Measurements from ENCODE around the gene ITIH2.
A peak's percentile ranks its signal among the peaks of the same experiment; 100 is the strongest.

The ITIH2 gene

GRCh38 chr10:7788639-7789286 is 85.6 kb downstream of the ITIH2 start:
- H3K4me3 ChIP-seq (ENCODE audit: low read depth, low read length), result peak overlapping the region; percentile 99
- TF ChIP-seq CTCF (IDR thresholded peaks at IDR 0.05; ENCODE audit: insufficient read depth, low read depth, low read length, missing control alignments), result no peak
- DNase-seq (ENCODE audit: low read depth), result no peak

- peak overlapping the region; percentile 99 for H3K4me3 ChIP-seq (ENCODE audit: low read depth, low read length)
- no peak for TF ChIP-seq CTCF (IDR thresholded peaks at IDR 0.05; ENCODE audit: insufficient read depth, low read depth, low read length, missing control alignments)
- no peak for DNase-seq (ENCODE audit: low read depth)
Measured at GRCh38 chr10:7789390-7789789, 86.3 kb downstream of the ITIH2 start.

GRCh38 chr10:7792541-7792940 is 89.4 kb downstream of the ITIH2 start:
- TF ChIP-seq CTCF (IDR thresholded peaks at IDR 0.05; ENCODE audit: insufficient read depth, low read depth, low read length, missing control alignments), result no peak
- DNase-seq (ENCODE audit: low read depth), result no peak
- no peak overlapping the region for H3K4me3 ChIP-seq (ENCODE audit: low read depth, low read length)

DNA sequence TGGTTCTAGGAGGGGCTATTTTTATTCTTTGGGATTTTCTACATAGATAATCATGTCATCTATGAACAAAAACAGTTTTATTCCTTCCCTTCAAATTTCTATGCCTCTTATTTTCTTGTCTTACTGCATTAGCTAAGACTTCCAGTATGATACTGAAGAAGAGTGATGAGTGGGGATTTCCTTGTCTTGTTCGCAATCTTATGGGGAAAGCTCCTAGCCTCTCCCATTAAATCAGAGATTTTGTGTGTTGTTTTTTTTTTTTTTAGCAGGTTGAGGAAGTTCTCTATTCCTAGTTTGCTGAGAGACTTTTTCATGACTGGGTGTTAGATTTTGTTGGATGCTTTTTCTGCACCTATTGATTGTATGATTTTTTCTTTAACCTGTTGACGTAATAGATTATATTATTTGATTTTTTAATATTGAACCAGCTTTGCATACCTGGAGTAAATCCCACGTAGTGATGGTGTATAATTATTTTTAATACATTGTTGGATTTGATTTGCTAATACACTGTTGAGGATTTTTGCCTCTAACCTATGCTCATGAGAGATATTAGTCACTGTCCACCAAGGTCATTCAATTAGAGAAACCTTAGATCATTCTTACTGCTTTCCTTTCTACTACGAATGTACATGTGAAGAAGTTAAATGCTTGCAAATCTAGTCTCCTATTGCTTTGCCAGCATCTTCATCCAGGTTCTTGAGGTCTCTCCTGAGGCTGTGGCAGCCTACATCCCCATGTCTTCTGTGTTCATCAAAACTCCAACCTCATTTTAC is 91.3 kb downstream of the ITIH2 start:
- no peak for TF ChIP-seq CTCF (IDR thresholded peaks at IDR 0.05; ENCODE audit: insufficient read depth, low read depth, low read length, missing control alignments)
- no peak overlapping the region for H3K4me3 ChIP-seq (ENCODE audit: low read depth, low read length)
- no peak for DNase-seq (ENCODE audit: low read depth)

DNA sequence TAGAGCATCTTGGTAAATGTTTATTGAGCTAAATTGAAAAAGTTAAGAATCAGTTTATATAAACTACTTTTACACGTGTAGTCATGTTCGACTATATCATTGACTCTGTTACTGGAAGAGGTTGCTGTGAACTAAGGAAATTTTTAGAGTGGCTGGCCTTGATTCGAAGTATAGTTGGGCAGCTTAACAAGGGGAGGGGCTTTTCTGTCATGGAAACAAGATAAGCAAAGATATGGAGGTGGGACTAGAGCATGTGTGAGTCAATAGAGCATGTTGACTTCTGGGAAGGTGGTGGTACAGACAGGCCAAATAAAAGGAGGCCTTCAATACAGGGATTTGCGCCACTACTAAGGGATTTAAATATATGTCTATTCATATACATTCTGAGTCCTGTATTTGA is 92.5 kb downstream of the ITIH2 start:
- DNase-seq (ENCODE audit: low read depth), result no peak
- no peak overlapping the region for H3K4me3 ChIP-seq (ENCODE audit: low read depth, low read length)
- TF ChIP-seq CTCF (IDR thresholded peaks at IDR 0.05; ENCODE audit: insufficient read depth, low read depth, low read length, missing control alignments), result no peak

DNA sequence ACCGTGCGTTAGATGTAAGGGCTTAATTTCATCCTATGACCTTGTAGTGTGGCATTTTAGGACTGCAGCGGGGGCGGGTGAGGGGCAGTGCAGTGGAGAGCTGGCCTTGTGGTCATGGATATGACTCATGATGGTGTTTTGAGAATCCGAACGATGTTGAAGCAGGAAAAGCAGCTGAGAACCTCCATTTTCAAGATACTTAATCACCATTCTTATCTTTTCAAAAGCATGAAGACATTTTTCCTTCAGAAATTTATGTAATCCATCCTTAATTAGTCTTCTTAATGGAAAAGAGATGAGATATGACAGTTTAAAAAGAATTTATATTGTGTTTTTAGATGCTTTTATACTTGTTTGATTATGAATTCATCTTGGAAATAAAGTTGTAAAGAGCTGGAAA is 94.5 kb downstream of the ITIH2 start:
- no peak for DNase-seq (ENCODE audit: low read depth)
- no peak overlapping the region for H3K4me3 ChIP-seq (ENCODE audit: low read depth, low read length)
- TF ChIP-seq CTCF (IDR thresholded peaks at IDR 0.05; ENCODE audit: insufficient read depth, low read depth, low read length, missing control alignments), result no peak
